OCI-LY1 (cell line): ENCODE data around the gene LRRC36.

Experiments
- H2AFZ ChIP-seq: fragments of 200-600 bp; sonication (generic), shearing (Covaris generic); 2 replicates; pipeline ENCODE4 v1.6.0; 2014; ENCODE audit warnings: antibody characterized with exemption, mild to moderate bottlenecking, low read length
- H3F3A ChIP-seq: fragments of 200-600 bp; sonication (generic), shearing (Covaris generic); 2 replicates; pipeline ENCODE4 v1.6.0; 2014; ENCODE audit warnings: mild to moderate bottlenecking, antibody characterized with exemption, low read length, moderate library complexity; ENCODE audit not compliant: insufficient read depth
- H3K27ac ChIP-seq: fragments of 200-600 bp; sonication (generic); 2 replicates; pipeline ENCODE4 v1.5.1; 2014; ENCODE audit warnings: low read length, mixed run types, mild to moderate bottlenecking, low read depth; ENCODE audit not compliant: poor library complexity, severe bottlenecking
- H3K27me3 ChIP-seq: fragments of 200-600 bp; sonication (generic); 2 replicates; pipeline ENCODE4 v1.6.0; 2014; ENCODE audit warnings: antibody characterized with exemption, mild to moderate bottlenecking, low read length, moderate library complexity; ENCODE audit not compliant: insufficient read depth
- H3K36me3 ChIP-seq: fragments of 200-600 bp; sonication (generic); 2 replicates; pipeline ENCODE4 v1.6.1; 2014; ENCODE audit warnings: mild to moderate bottlenecking, antibody characterized with exemption, low read length, moderate library complexity, mixed read lengths; ENCODE audit not compliant: insufficient read depth
- H3K4me1 ChIP-seq: fragments of 200-600 bp; sonication (generic); 2 replicates; pipeline ENCODE4 v1.5.1; 2014; ENCODE audit warnings: mild to moderate bottlenecking, low read length, moderate library complexity; ENCODE audit not compliant: insufficient read depth, severe bottlenecking
- H3K4me2 ChIP-seq: fragments of 200-600 bp; sonication (generic), shearing (Covaris generic); 2 replicates; pipeline ENCODE4 v1.6.1; 2014; ENCODE audit warnings: low read length
- H3K4me3 ChIP-seq: fragments of 200-600 bp; sonication (generic); 2 replicates; pipeline ENCODE4 v1.5.1; 2014; ENCODE audit warnings: low read length, low read depth, mild to moderate bottlenecking, mixed read lengths; ENCODE audit not compliant: poor library complexity, severe bottlenecking
- H3K79me2 ChIP-seq: fragments of 200-600 bp; shearing (Covaris generic); 2 replicates; pipeline ENCODE4 v1.6.1; 2016; ENCODE audit warnings: mixed run types, low read length, mixed read lengths; ENCODE audit not compliant: insufficient read depth
- H3K9ac ChIP-seq: fragments of 200-600 bp; sonication (generic), shearing (Covaris generic); 2 replicates; pipeline ENCODE4 v1.6.1; 2014; ENCODE audit warnings: mild to moderate bottlenecking, low read length, mixed read lengths
- H3K9me2 ChIP-seq: fragments of 200-600 bp; sonication (generic), shearing (Covaris generic); 2 replicates; pipeline ENCODE4 v1.6.1; 2014; ENCODE audit warnings: low read depth, mild to moderate bottlenecking, low read length, mixed read lengths
- H3K9me3 ChIP-seq: fragments of 200-600 bp; shearing (Covaris generic); 2 replicates; pipeline ENCODE4 v1.6.1; 2014; ENCODE audit warnings: low read length, mixed read lengths
- H4K20me1 ChIP-seq: fragments of 200-600 bp; sonication (generic), shearing (Covaris generic); 2 replicates; pipeline ENCODE4 v1.6.0; 2016; ENCODE audit warnings: mild to moderate bottlenecking, low read length; ENCODE audit not compliant: insufficient read depth
- EZH2 ChIP-seq: fragments of 200-600 bp; sonication (generic), shearing (Covaris generic); IDR thresholded peaks from 2 replicates; pipeline ENCODE4 v1.8.0; 2017; ENCODE audit warnings: borderline replicate concordance, mixed run types, mild to moderate bottlenecking, antibody characterized with exemption, low read length, moderate library complexity, mixed read lengths
- TF ChIP-seq, protein P1 (sequence below): fragments of 200-600 bp; sonication (generic), shearing (Covaris generic); IDR thresholded peaks from 2 replicates; pipeline ENCODE4 v1.5.1; 2017; ENCODE audit warnings: mild to moderate bottlenecking, antibody characterized with exemption, low read length, moderate library complexity, mixed read lengths

The LRRC36 gene

DNA sequence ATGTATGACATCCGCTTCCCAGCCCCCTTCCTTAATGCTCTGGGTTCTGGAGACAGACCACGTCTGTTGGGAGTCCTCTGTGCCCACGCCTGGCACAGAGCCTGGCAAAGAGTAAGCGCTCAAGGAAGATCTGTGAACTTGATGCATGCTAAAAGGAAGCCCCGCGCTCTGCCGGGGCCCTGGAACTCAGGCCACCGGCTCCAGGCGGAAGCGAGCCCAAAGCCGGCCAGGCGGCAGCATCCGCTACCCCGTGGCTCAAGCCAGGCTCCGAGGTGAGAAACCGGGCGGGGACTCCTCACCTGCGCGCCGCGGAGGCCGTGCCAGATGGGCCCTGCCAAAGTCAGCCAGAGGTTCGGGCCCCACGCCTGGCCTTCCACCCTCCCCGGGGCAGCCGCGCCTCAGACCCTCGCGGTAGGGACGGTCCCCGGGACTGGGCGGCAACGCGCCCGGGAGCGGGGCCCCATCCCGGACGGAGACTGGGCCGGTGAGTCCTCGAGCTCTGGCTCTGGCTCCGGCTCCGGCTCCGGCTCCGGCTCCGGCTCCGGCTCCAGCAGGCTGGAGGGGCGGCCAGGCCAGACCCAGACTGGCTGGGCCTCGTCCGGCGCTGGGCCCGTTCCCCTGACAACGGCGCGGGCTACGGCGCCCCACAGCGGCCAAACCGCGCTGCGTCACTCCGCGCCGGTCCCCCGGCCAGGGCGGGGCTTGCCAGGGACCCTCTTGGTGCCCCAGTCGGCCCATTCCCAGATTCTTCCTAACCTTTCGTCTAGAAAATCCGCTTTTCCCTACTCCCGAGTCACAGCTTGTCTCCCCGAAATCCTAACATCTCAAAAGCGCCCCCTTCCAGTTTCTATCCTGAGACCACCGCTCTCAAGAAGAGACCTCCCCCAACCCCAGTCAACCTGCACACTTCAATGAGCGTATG, 89.5 kb downstream of the LRRC36 start, which contains the start of gene ZDHHC1:
Gene ZDHHC1 (minus strand): TSS at position 606 of the 922 bp plus-strand sequence. CDS start 8,702 bp downstream, outside the sequence.
- H2AFZ ChIP-seq = no peak within 1 kb of the TSS
- no peaks in the 10 kb centered on the region for H4K20me1 ChIP-seq
- no peak within 1 kb of the TSS; the same call in 1 of the 2 replicates for H3K9ac ChIP-seq
- TF ChIP-seq, protein P1, sequence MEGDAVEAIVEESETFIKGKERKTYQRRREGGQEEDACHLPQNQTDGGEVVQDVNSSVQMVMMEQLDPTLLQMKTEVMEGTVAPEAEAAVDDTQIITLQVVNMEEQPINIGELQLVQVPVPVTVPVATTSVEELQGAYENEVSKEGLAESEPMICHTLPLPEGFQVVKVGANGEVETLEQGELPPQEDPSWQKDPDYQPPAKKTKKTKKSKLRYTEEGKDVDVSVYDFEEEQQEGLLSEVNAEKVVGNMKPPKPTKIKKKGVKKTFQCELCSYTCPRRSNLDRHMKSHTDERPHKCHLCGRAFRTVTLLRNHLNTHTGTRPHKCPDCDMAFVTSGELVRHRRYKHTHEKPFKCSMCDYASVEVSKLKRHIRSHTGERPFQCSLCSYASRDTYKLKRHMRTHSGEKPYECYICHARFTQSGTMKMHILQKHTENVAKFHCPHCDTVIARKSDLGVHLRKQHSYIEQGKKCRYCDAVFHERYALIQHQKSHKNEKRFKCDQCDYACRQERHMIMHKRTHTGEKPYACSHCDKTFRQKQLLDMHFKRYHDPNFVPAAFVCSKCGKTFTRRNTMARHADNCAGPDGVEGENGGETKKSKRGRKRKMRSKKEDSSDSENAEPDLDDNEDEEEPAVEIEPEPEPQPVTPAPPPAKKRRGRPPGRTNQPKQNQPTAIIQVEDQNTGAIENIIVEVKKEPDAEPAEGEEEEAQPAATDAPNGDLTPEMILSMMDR = peak; percentile 55
- no peak for TF ChIP-seq EZH2
- H3K9me2 ChIP-seq = no peaks in the 10 kb centered on the region
- no peaks in the 10 kb centered on the region for H3K79me2 ChIP-seq
- no peaks in the 10 kb centered on the region for H3F3A ChIP-seq
- H3K27ac ChIP-seq = no peak within 1 kb of the TSS
- H3K36me3 ChIP-seq = no peaks in the 10 kb centered on the region
- peaks cover 10% of the 10 kb centered on the region for H3K4me1 ChIP-seq
- H3K9me3 ChIP-seq = no peaks in the 10 kb centered on the region
- H3K27me3 ChIP-seq = peaks cover 7% of the 10 kb centered on the region
- H3K4me2 ChIP-seq = peak within 1 kb of the TSS; percentile 53
- H3K4me3 ChIP-seq = peak within 1 kb of the TSS; percentile 49

DNA sequence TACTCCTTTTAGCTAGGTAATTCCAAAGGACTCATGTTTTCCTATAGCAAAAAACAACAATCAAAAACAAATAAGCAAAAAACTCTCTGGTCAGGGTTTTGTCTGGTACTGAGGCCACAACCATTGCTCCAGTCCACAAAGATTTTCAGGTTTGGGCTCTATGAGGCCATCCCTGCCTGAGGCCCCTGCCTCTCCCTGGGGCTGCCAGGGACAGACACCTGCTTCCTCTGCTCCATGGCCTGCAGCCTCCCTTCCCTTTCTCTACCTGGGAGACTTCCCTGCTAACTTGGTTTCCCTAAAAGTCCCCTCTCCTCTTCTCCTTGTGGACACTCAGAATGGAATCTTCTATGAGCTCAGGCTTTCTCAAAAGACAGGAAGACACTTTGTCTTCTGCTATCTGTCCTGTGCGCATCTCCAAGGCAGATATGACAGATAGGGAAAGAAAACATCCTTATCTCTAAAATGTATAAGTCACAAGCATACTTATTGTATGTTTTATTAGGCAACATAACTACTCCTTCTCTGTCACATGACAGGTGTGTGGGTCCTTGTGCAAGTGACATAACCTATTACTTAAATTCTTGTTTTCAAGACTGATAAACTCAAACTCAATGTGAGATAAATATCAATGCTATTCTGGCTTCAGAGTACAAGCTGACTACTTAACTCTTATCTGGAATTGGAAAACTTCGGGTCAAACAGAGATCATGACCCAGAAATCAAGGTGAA, 90.9 kb downstream of the LRRC36 start:
- peaks cover 10% of the 10 kb centered on the region for H3K4me1 ChIP-seq

DNA sequence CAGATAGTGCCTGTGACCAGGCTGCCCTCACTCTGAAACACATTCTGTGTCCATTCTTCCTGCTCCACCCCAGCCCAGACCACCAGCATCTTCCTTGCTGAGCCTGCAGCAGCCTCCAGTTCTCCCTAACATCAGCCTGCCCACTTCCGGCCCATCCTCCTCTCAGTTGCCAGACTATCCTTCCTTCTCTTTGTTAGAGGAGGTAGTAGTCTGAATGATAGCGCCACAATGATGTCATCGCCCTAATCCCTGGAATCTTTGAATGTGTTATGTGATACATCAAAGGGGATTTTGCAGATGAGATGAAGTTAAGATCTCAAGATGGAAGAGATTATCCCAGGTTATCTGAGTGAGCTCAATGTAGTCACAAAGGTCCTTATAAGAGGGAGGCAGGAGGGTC, 92.9 kb downstream of the LRRC36 start:
- Histone ChIP-seq H3K36me3 (no peaks in the 10 kb centered on the region), H3K9me2 (no peaks in the 10 kb centered on the region), H3K9me3 (no peaks in the 10 kb centered on the region), H3K27me3 (peaks cover 9% of the 10 kb centered on the region), H3K4me3 (no peak overlapping the region), H3K79me2 (no peaks in the 10 kb centered on the region), H3K4me1 (peaks cover 10% of the 10 kb centered on the region), H2AFZ (no peak overlapping the region), H3K4me2 (no peak overlapping the region), H3K27ac (no peak overlapping the region), H4K20me1 (no peaks in the 10 kb centered on the region), H3K9ac (no peak overlapping the region), H3F3A (no peaks in the 10 kb centered on the region)
- TF ChIP-seq EZH2 = no peak
- TF ChIP-seq, protein P1 = no peak

More for the DNA sequence above, 90.9 kb downstream of the LRRC36 start:
- H3K4me3 ChIP-seq = no peak overlapping the region
- no peaks in the 10 kb centered on the region for H4K20me1 ChIP-seq
- H3K9me3 ChIP-seq = no peaks in the 10 kb centered on the region
- H2AFZ ChIP-seq = no peak overlapping the region
- H3F3A ChIP-seq = no peaks in the 10 kb centered on the region
- no peak overlapping the region for H3K4me2 ChIP-seq
- no peaks in the 10 kb centered on the region for H3K9me2 ChIP-seq
- H3K36me3 ChIP-seq = no peaks in the 10 kb centered on the region
- no peak for TF ChIP-seq EZH2
- TF ChIP-seq, protein P1 = no peak
- H3K27me3 ChIP-seq = peaks cover 7% of the 10 kb centered on the region
- H3K9ac ChIP-seq = no peak overlapping the region
- H3K27ac ChIP-seq = no peak overlapping the region
- no peaks in the 10 kb centered on the region for H3K79me2 ChIP-seq
